Colon (tissue), 2 donors: Measurements from ENCODE around the gene GDI1.

ENCODE experiments used
- FAIRE-seq: peaks from 2 replicates; lab custom pipeline; 2012; peaks lifted over from hg19 to GRCh38; lab: Jason Lieb, UNC
- donor health status: control.
- donor health status: control.

The GDI1 gene

GRCh38 chrX:154437971-154438893 lies 1.3 kb downstream of the GDI1 start:
- FAIRE-seq, result no peak

- no peak for FAIRE-seq
These were observed 2.9 kb downstream of the GDI1 start for GRCh38 chrX:154439841-154440240.

- FAIRE-seq, result no peak
These were observed 3.8 kb downstream of the GDI1 start for GRCh38 chrX:154440623-154441357.

GRCh38 chrX:154441564-154441963 lies 4.6 kb downstream of the GDI1 start:
- FAIRE-seq, result no peak

GRCh38 chrX:154441984-154442707 lies 5.2 kb downstream of the GDI1 start:
- FAIRE-seq, result no peak

- no peak for FAIRE-seq
These were observed 6.5 kb downstream of the GDI1 start for GRCh38 chrX:154443479-154443910.

- no peak for FAIRE-seq
These were observed 7.2 kb downstream of the GDI1 start, which contains the start of gene FAM50A for GRCh38 chrX:154443992-154444754. Gene FAM50A, plus strand, starts transcription at chrX:154444141. Its CDS starts 95 bp downstream, at chrX:154444236.

- no peak for FAIRE-seq
These were observed 7.8 kb downstream of the GDI1 start for GRCh38 chrX:154444755-154445246.

- FAIRE-seq, result no peak
These were observed 8.8 kb downstream of the GDI1 start for GRCh38 chrX:154445776-154446175.

GRCh38 chrX:154446430-154446829 lies 9.5 kb downstream of the GDI1 start:
- FAIRE-seq, result no peak

GRCh38 chrX:154448484-154448883 lies 11.5 kb downstream of the GDI1 start:
- FAIRE-seq, result no peak

GRCh38 chrX:154449618-154450017 lies 12.7 kb downstream of the GDI1 start:
- no peak for FAIRE-seq

- FAIRE-seq, result no peak
These were observed 13.4 kb downstream of the GDI1 start for GRCh38 chrX:154450312-154450711.

GRCh38 chrX:154452823-154453222 lies 15.9 kb downstream of the GDI1 start:
- no peak for FAIRE-seq

GRCh38 chrX:154457491-154458115 lies 20.6 kb downstream of the GDI1 start:
- FAIRE-seq, result no peak

- no peak for FAIRE-seq
These were observed 21.4 kb downstream of the GDI1 start, which contains the start of gene PLXNA3 for GRCh38 chrX:154458116-154458953. Gene PLXNA3, plus strand, starts transcription at chrX:154458281. Its CDS starts 1,903 bp downstream, at chrX:154460184.

- no peak for FAIRE-seq
These were observed 22.2 kb downstream of the GDI1 start for GRCh38 chrX:154458954-154459778.

GRCh38 chrX:154459832-154460231 lies 22.9 kb downstream of the GDI1 start:
- FAIRE-seq, result no peak

- FAIRE-seq, result no peak
These were observed 23.4 kb downstream of the GDI1 start for GRCh38 chrX:154460326-154460725.
